ENCODE measurements around the gene PIGU. TPM values are rescaled to one million over a fixed set of nuclear protein-coding genes. Genes with fewer than 3 reads are reported as not detected.

The PIGU gene
- total RNA-seq, 1 donor from 2014 or later, result 45.8 TPM

- H3K9me3 Mint-ChIP-seq (ENCODE audit: low read depth), result no peaks in the 10 kb centered on the region
- H3K36me3 Mint-ChIP-seq (ENCODE audit: insufficient read depth), result peaks cover 8% of the 10 kb centered on the region
- peak overlapping the region; percentile 67 for H3K4me3 Mint-ChIP-seq (ENCODE audit: low read depth)
- peaks cover 6% of the 10 kb centered on the region for H3K4me1 Mint-ChIP-seq (ENCODE audit: low read depth)
- TF ChIP-seq CTCF (IDR thresholded peaks at IDR 0.05; ENCODE audit: unreplicated experiment), result no peak
- no peak for DNase-seq (ENCODE audit: low spot score, unreplicated experiment)
- H3K27ac Mint-ChIP-seq, result peak overlapping the region; percentile 94
- H3K27me3 Mint-ChIP-seq, result peaks cover 9% of the 10 kb centered on the region
Observed at GRCh38 chr20:34559311-34560140, 117.4 kb downstream of the PIGU start.

GRCh38 chr20:34558320-34559218, 118.3 kb downstream of the PIGU start, which contains the start of gene MAP1LC3A:
MAP1LC3A (plus strand) TSS chr20:34558718; CDS start chr20:34558869, 151 bp downstream.
- TF ChIP-seq CTCF (IDR thresholded peaks at IDR 0.05; ENCODE audit: unreplicated experiment), result no peak
- Mint-ChIP-seq H3K4me1 (ENCODE audit: low read depth) (peaks cover 6% of the 10 kb centered on the region), H3K4me3 (ENCODE audit: low read depth) (peak within 1 kb of the TSS; percentile 85), H3K27ac (peak within 1 kb of the TSS; percentile 96), H3K27me3 (peaks cover 9% of the 10 kb centered on the region), H3K36me3 (ENCODE audit: insufficient read depth) (peaks cover 8% of the 10 kb centered on the region), H3K9me3 (ENCODE audit: low read depth) (no peaks in the 10 kb centered on the region)
- DNase-seq (ENCODE audit: low spot score, unreplicated experiment), result peak; percentile 98

- Mint-ChIP-seq H3K4me3 (ENCODE audit: low read depth) (peak overlapping the region; percentile 85), H3K27ac (peak overlapping the region; percentile 96), H3K9me3 (ENCODE audit: low read depth) (no peaks in the 10 kb centered on the region), H3K36me3 (ENCODE audit: insufficient read depth) (peaks cover 8% of the 10 kb centered on the region), H3K4me1 (ENCODE audit: low read depth) (peaks cover 6% of the 10 kb centered on the region), H3K27me3 (peaks cover 9% of the 10 kb centered on the region)
- TF ChIP-seq CTCF (IDR thresholded peaks at IDR 0.05; ENCODE audit: unreplicated experiment), result no peak
- no peak for DNase-seq (ENCODE audit: low spot score, unreplicated experiment)
Observed at GRCh38 chr20:34557936-34558319, 119.0 kb downstream of the PIGU start.

GRCh38 chr20:34553366-34553867, 123.5 kb downstream of the PIGU start:
- Mint-ChIP-seq H3K4me3 (ENCODE audit: low read depth) (no peak overlapping the region), H3K9me3 (ENCODE audit: low read depth) (no peaks in the 10 kb centered on the region), H3K36me3 (ENCODE audit: insufficient read depth) (peaks cover 3% of the 10 kb centered on the region), H3K27me3 (peaks cover 9% of the 10 kb centered on the region), H3K27ac (no peak overlapping the region), H3K4me1 (ENCODE audit: low read depth) (peaks cover 14% of the 10 kb centered on the region)
- no peak for TF ChIP-seq CTCF (IDR thresholded peaks at IDR 0.05; ENCODE audit: unreplicated experiment)
- no peak for DNase-seq (ENCODE audit: low spot score, unreplicated experiment)

GRCh38 chr20:34552569-34552968, 124.3 kb downstream of the PIGU start:
- Mint-ChIP-seq H3K36me3 (ENCODE audit: insufficient read depth) (no peaks in the 10 kb centered on the region), H3K4me3 (ENCODE audit: low read depth) (no peak overlapping the region), H3K4me1 (ENCODE audit: low read depth) (peaks cover 10% of the 10 kb centered on the region), H3K27ac (peak overlapping the region; percentile 5), H3K9me3 (ENCODE audit: low read depth) (no peaks in the 10 kb centered on the region), H3K27me3 (peaks cover 4% of the 10 kb centered on the region)
- no peak for DNase-seq (ENCODE audit: low spot score, unreplicated experiment)
- TF ChIP-seq CTCF (IDR thresholded peaks at IDR 0.05; ENCODE audit: unreplicated experiment), result no peak

All from progenitor cell of endocrine pancreas (in vitro differentiated cells).